K562 (cell line): ENCODE measurements around the gene RPL10A. TPM values are rescaled to one million over a fixed set of nuclear protein-coding genes. Genes with fewer than 3 reads are reported as not detected.
A peak's percentile ranks its signal among the peaks of the same experiment; 100 is the strongest.

Experiments used
- ATAC-seq: fragments of 200-7000 bp; cut with Tn5 transposase; 3 replicates; pipeline ENCODE4 v1.9.1; 2020; ENCODE audit warnings: moderate library complexity
- BruUV-seq: library from RNA; stranded (reverse); fragments of 400-500 nt; replicated peaks from 2 replicates; lab custom pipeline; 2021; lab: Mats Ljungman, UMichigan
- CTCF ChIA-PET: fragments of 300-600 bp; formaldehyde crosslinking; extraction: SDS; loops from one replicate; lab custom pipeline; 2021; ENCODE audit warnings: low intra/inter-chr PET ratio; lab: Yijun Ruan, JAX
- POLR2A ChIA-PET: fragments of 300-600, 350-650 bp; sonication (Branson Sonifier 250); formaldehyde crosslinking; extraction: SDS; loops from one replicate; lab custom pipeline; 2021; ENCODE audit warnings: antibody characterized with exemption, inconsistent platforms; lab: Yijun Ruan, JAX
- DNase-seq, 4 experiments: peaks; one replicate each; pipeline versions ENCODE4 v3.0.0 to v3.0.0-alpha.2; 2011 to 2018; ENCODE audit warnings: low spot score in 3 of 4, mixed read lengths in 3 of 4; ENCODE audit errors: extremely low read depth in 1 of 4
- FAIRE-seq: peaks from 2 replicates; lab custom pipeline; 2011; peaks lifted over from hg19 to GRCh38; lab: Jason Lieb, UNC
- H2AFZ ChIP-seq: 2 replicates; pipeline ENCODE4 v1.6.0; 2011; ENCODE audit warnings: low read depth, low read length, control low read depth, inconsistent platforms
- H3K27ac ChIP-seq: fragments of 200-600 bp; 3 replicates; pipeline ENCODE4 v1.8.0; 2011; ENCODE audit warnings: low read depth, mild to moderate bottlenecking, control low read depth, inconsistent platforms, low read length, moderate library complexity, mixed read lengths; ENCODE audit errors: extremely low read depth
- H3K27me3 ChIP-seq, 2 experiments: fragments of 300-600 bp in 1 of 2; 2 replicates in 1 of 2; 3 replicates in 1 of 2; pipeline versions ENCODE4 v1.6.0 to v1.8.0; 2011; ENCODE audit warnings: inconsistent platforms in 2 of 2, low read length in 2 of 2, mild to moderate bottlenecking in 1 of 2, mixed read lengths in 1 of 2, moderate library complexity in 1 of 2; ENCODE audit not compliant: control insufficient read depth in 2 of 2, insufficient read depth in 2 of 2
- H3K36me3 ChIP-seq: fragments of 300-600 bp; 3 replicates; pipeline ENCODE4 v1.8.0; 2011; ENCODE audit warnings: mild to moderate bottlenecking, low read length, inconsistent platforms; ENCODE audit not compliant: control insufficient read depth, insufficient read depth
- H3K4me1 ChIP-seq, 2 experiments: fragments of 200-600 bp in 1 of 2; replicated peaks in 1 of 2; 2 replicates in 1 of 2; 3 replicates in 1 of 2; pipeline versions ENCODE4 v1.5.1 to v1.8.0; 2011; ENCODE audit warnings: inconsistent platforms in 2 of 2, low read length in 2 of 2, mild to moderate bottlenecking in 1 of 2, mixed read lengths in 1 of 2, moderate library complexity in 1 of 2; ENCODE audit not compliant: control insufficient read depth in 2 of 2, insufficient read depth in 2 of 2
- H3K4me2 ChIP-seq: 2 replicates; pipeline ENCODE4 v1.6.1; 2011; ENCODE audit warnings: low read length, control low read depth, inconsistent platforms, mixed read lengths; ENCODE audit not compliant: insufficient read depth
- H3K4me3 ChIP-seq: fragments of 200-600 bp; sonication (generic), shearing (Covaris generic); 2 replicates; pipeline ENCODE4 v1.5.1; 2016; ENCODE audit warnings: control low read depth, inconsistent platforms
- H3K79me2 ChIP-seq: fragments of 200-600 bp; 3 replicates; pipeline ENCODE4 v1.8.0; 2011; ENCODE audit warnings: low read length, inconsistent platforms; ENCODE audit not compliant: control insufficient read depth, insufficient read depth
- H3K9ac ChIP-seq, 2 experiments: 2 replicates each; pipeline versions ENCODE4 v1.6.0 to v1.6.1; 2011; ENCODE audit warnings: low read depth in 2 of 2, low read length in 2 of 2, control low read depth in 1 of 2, inconsistent platforms in 1 of 2, mild to moderate bottlenecking in 1 of 2, mixed read lengths in 1 of 2; ENCODE audit not compliant: insufficient read depth in 1 of 2
- H3K9me1 ChIP-seq: one replicate; pipeline ENCODE4 v1.6.0; 2011; ENCODE audit warnings: inconsistent platforms, mild to moderate bottlenecking, low read length, moderate library complexity; ENCODE audit not compliant: control insufficient read depth, insufficient read depth
- H3K9me3 ChIP-seq: replicated peaks from 2 replicates; pipeline ENCODE4 v1.5.1; 2011; ENCODE audit warnings: low read depth, low read length, inconsistent platforms; ENCODE audit not compliant: control insufficient read depth, insufficient read depth
- H4K20me1 ChIP-seq: replicated peaks from 2 replicates; pipeline ENCODE4 v1.6.1; 2011; ENCODE audit warnings: low read length, inconsistent platforms, mixed read lengths; ENCODE audit not compliant: control insufficient read depth, insufficient read depth
- HDAC1 ChIP-seq, 2 experiments: fragments of 450-650 bp; IDR thresholded peaks; 2 replicates each; pipeline ENCODE4 v1.6.1; 2016 to 2017; ENCODE audit warnings: inconsistent platforms in 1 of 2, mild to moderate bottlenecking in 1 of 2, moderate library complexity in 1 of 2
- IRF2 ChIP-seq: sonication (generic); formaldehyde crosslinking; IDR thresholded peaks from 2 replicates; pipeline ENCODE4 v1.8.1; 2022; ENCODE audit warnings: mild to moderate bottlenecking, missing genetic modification reagents
- POLR2AphosphoS2 ChIP-seq: IDR thresholded peaks from 2 replicates; pipeline ENCODE4 v1.6.1; 2012; ENCODE audit warnings: low read length, improper control_type of control experiment
- PYGO2 ChIP-seq: fragments of 450-650 bp; IDR thresholded peaks from 2 replicates; pipeline ENCODE4 v1.6.1; 2016; ENCODE audit warnings: mild to moderate bottlenecking, missing genetic modification characterization, moderate library complexity, missing compliant biosample characterization
- RBM34 ChIP-seq: fragments of 200-400 bp; formaldehyde crosslinking; IDR thresholded peaks from 2 replicates; pipeline ENCODE4 v1.6.1; 2018; ENCODE audit warnings: low read length, borderline replicate concordance; ENCODE audit not compliant: insufficient read depth
- SRSF3 ChIP-seq: fragments of 200-400 bp; formaldehyde crosslinking; IDR thresholded peaks from 2 replicates; pipeline ENCODE4 v1.6.1; 2016; ENCODE audit warnings: mild to moderate bottlenecking, low read length, moderate library complexity; ENCODE audit not compliant: insufficient read depth
- ZNF140 ChIP-seq: fragments of 250-450 bp; sonication (Bioruptor Pico); IDR thresholded peaks from 2 replicates; pipeline ENCODE4 v1.8.0; 2021; ENCODE audit warnings: moderate library complexity, mild to moderate bottlenecking, inconsistent platforms
- ZNF644 ChIP-seq: fragments of 200-800 bp; sonication (Bioruptor generic); IDR thresholded peaks from 2 replicates; pipeline ENCODE4 v1.6.1; 2016; ENCODE audit warnings: low read depth, missing genetic modification characterization, missing compliant biosample characterization
- ZNF79 ChIP-seq: fragments of 250-450 bp; sonication (Bioruptor Pico); IDR thresholded peaks from 2 replicates; pipeline ENCODE4 v1.4.0; 2020; ENCODE audit warnings: low read depth, mild to moderate bottlenecking, moderate library complexity
- WGBS: fragments of 100-300 bp; shearing (Covaris generic); methylation state at CpG from one replicate; pipeline ENCODE4 v1.1.6; 2016; ENCODE audit warnings: low coverage, mixed read lengths; ENCODE audit not compliant: insufficient coverage; ENCODE audit errors: missing lambda C conversion rate; 5-methylcytosine and 5-hydroxymethylcytosine counted together
- in situ Hi-C: fragments of 300-500 bp; cut with MboI; formaldehyde crosslinking; loops from 4 replicates; pipeline ENCODE4 v1.15.0; 2018; ENCODE audit warnings: inconsistent platforms, mixed read lengths
- intact Hi-C: fragments of 100-400 bp; cut with micrococcal nuclease; formaldehyde crosslinking; loops from 2 replicates; pipeline ENCODE4 v1.14.2; 2022
- polyA plus RNA-seq, 8 experiments: library from polyadenylated mRNA; depleted of rRNA in 4 of 8; stranded (reverse) in 5 of 8; unstranded in 3 of 8; fragments of >200 nt; fragmentation: Nextera tagmentation in 2 of 8; fragmentation: Illumina TruSeq in 1 of 8; extraction: Ambion mirVana in 2 of 8; extraction: Trizol in 1 of 8; gene quantifications; 2 replicates each; pipeline versions ENCODE4 v1.2.1 to v1.2.3, GENCODE V29; 2011 to 2014; ENCODE audit warnings: inconsistent platforms in 1 of 8, missing spikeins in 1 of 8
- total RNA-seq, 7 experiments: library from RNA; depleted of rRNA in 6 of 7; stranded (reverse); fragments of >200 nt in 6 of 7; fragmentation: Illumina TruSeq in 2 of 7; extraction: Trizol in 2 of 7; gene quantifications; 2 replicates each; pipeline versions ENCODE4 v1.2.1 to v1.2.3, GENCODE V29; 2011 to 2021; ENCODE audit warnings: low replicate concordance in 1 of 7
- TF ChIP-seq, protein P1 (sequence below): fragments of 450-650 bp; formaldehyde crosslinking; IDR thresholded peaks from 2 replicates; pipeline ENCODE4 v1.4.0; 2022; ENCODE audit warnings: mild to moderate bottlenecking, moderate library complexity
- TF ChIP-seq, protein P2 (sequence below): fragments of 250-450 bp; sonication (Bioruptor Pico); IDR thresholded peaks from 2 replicates; pipeline ENCODE4 v1.5.0; 2022; ENCODE audit warnings: mild to moderate bottlenecking
- TF ChIP-seq, protein P3 (sequence below), 2 experiments: fragments of 450-650 bp in 1 of 2; sonication (generic) in 1 of 2; formaldehyde crosslinking in 1 of 2; IDR thresholded peaks in 1 of 2; conservative IDR thresholded peaks in 1 of 2; 2 replicates each; pipeline versions ENCODE4 v1.6.1 to v1.8.1; 2016 to 2023; ENCODE audit warnings: mild to moderate bottlenecking in 2 of 2, moderate library complexity in 2 of 2, inconsistent platforms in 1 of 2, missing genetic modification reagents in 1 of 2
- TF ChIP-seq, protein P4 (sequence below): fragments of 250-450 bp; sonication (Bioruptor Pico); IDR thresholded peaks from 2 replicates; pipeline ENCODE4 v1.4.0; 2020; ENCODE audit warnings: mild to moderate bottlenecking, moderate library complexity

Gene RPL10A
- total and polyA plus RNA-seq, 9 of the 15 experiments (the other 6 are each of a cell fraction or from before 2014, with no cell fraction given) = 1,589 to 3,237 (median 2,116) TPM

DNA sequence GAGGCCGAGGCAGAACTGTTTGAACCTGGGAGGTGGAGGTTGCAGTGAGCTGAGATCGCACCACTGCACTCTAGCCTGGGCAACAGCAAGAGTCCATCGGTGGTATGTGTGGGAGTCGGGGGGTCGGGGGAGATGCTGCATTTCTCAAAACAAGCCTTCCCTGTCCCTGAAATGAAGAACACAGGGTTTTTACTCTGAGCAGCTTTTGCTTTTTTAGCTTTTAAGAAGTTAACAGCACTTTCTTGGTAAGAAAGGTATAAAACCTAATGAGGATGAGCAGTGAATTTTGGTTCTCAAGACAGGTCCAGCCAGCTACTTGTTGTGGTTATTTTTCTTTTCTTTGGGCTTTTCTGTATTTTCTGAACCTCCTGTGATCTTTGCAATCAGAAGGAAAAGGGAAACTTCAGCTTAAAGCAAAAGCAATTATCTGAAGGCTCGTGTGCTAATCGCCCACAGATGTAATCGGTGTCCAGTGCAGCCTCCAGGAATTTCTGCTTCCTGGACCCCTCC lies 3.7 kb downstream of the RPL10A start:
- Histone ChIP-seq H2AFZ (no peak overlapping the region), H3K79me2 (peaks cover 44% of the 10 kb centered on the region), H3K4me1 (peaks cover 23 to 36% of the 10 kb centered on the region in 2 experiments; a peak in 4 of 5 replicates), H3K9ac (peak overlapping the region; percentile 4 to 81; a peak in 3 of 4 replicates), H3K4me2 (peak overlapping the region; percentile 100), H4K20me1 (peaks cover 37% of the 10 kb centered on the region), H3K4me3 (peak overlapping the region; percentile 91; the same call in 1 of the 2 replicates), H3K9me3 (0 out of 2 replicates have a peak, but pooled peaks cover 1% of the 10 kb centered on the region), H3K36me3 (peaks cover 60% of the 10 kb centered on the region), H3K27ac (peak overlapping the region; percentile 28; the same call in 1 of the 3 replicates), H3K27me3 (no peaks in the 10 kb centered on the region; a peak in 1 of 5 replicates), H3K9me1 (no peaks in the 10 kb centered on the region)
- WGBS = 24% methylated on average over 8 of the region's 8 CpGs
- in situ Hi-C loops (no loop called here), intact Hi-C loops (no loop called here)
- ChIA-PET CTCF (no interaction called here), POLR2A (interaction anchor here (0.5 to 7.6 kb wide), 27 partner anchors 12 to 910 kb away, joined by 3 to 167 read pairs (median 3); partner anchors contain the start of genes ARMC12, DEF6, FANCE and TEAD3)
- BruUV-seq = TSS peak; percentile 9
- ATAC-seq (0 out of 3 replicates have a peak, but pooled peaks have one; percentile 2), FAIRE-seq (no peak), DNase-seq (peak in 1 of 4 experiments; percentile 36)
- TF ChIP-seq IRF2 (CRISPR knock-in tag) (no peak), RBM34 (no peak), POLR2AphosphoS2 (0 out of 2 replicates have a peak, but pooled peaks have one; percentile 81), SRSF3 (no peak), ZNF79 (CRISPR knock-in tag) (no peak), PYGO2 (tag) (no peak), ZNF140 (no peak), ZNF644 (tag) (no peak), HDAC1 (IDR thresholded peaks at IDR 0.05) (no peak)
- TF ChIP-seq, protein P1, sequence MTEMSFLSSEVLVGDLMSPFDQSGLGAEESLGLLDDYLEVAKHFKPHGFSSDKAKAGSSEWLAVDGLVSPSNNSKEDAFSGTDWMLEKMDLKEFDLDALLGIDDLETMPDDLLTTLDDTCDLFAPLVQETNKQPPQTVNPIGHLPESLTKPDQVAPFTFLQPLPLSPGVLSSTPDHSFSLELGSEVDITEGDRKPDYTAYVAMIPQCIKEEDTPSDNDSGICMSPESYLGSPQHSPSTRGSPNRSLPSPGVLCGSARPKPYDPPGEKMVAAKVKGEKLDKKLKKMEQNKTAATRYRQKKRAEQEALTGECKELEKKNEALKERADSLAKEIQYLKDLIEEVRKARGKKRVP (CRISPR knock-in tag) = peak; percentile 43; the same call in 1 of the 2 replicates
- TF ChIP-seq, protein P2, sequence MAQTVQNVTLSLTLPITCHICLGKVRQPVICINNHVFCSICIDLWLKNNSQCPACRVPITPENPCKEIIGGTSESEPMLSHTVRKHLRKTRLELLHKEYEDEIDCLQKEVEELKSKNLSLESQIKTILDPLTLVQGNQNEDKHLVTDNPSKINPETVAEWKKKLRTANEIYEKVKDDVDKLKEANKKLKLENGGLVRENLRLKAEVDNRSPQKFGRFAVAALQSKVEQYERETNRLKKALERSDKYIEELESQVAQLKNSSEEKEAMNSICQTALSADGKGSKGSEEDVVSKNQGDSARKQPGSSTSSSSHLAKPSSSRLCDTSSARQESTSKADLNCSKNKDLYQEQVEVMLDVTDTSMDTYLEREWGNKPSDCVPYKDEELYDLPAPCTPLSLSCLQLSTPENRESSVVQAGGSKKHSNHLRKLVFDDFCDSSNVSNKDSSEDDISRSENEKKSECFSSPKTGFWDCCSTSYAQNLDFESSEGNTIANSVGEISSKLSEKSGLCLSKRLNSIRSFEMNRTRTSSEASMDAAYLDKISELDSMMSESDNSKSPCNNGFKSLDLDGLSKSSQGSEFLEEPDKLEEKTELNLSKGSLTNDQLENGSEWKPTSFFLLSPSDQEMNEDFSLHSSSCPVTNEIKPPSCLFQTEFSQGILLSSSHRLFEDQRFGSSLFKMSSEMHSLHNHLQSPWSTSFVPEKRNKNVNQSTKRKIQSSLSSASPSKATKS (CRISPR knock-in tag) = no peak
- TF ChIP-seq, protein P3, sequence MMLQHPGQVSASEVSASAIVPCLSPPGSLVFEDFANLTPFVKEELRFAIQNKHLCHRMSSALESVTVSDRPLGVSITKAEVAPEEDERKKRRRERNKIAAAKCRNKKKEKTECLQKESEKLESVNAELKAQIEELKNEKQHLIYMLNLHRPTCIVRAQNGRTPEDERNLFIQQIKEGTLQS (IDR thresholded peaks at IDR 0.05) = no peak
- TF ChIP-seq, protein P3 (CRISPR knock-in tag; conservative IDR thresholded peaks at IDR 0.05) = no peak
- TF ChIP-seq, protein P4, sequence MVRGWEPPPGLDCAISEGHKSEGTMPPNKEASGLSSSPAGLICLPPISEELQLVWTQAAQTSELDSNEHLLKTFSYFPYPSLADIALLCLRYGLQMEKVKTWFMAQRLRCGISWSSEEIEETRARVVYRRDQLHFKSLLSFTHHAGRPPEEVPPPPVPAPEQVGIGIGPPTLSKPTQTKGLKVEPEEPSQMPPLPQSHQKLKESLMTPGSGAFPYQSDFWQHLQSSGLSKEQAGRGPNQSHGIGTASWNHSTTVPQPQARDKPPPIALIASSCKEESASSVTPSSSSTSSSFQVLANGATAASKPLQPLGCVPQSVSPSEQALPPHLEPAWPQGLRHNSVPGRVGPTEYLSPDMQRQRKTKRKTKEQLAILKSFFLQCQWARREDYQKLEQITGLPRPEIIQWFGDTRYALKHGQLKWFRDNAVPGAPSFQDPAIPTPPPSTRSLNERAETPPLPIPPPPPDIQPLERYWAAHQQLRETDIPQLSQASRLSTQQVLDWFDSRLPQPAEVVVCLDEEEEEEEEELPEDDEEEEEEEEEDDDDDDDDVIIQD (CRISPR knock-in tag) = no peak
